ENCODE measurements around the gene AGBL4.

AGBL4 gene

GRCh38 chr1:49465486-49466185 is 558.1 kb downstream of the AGBL4 start:
- DNase-seq, result no peak
- intact Hi-C loops (cut with DNase I), result no loop called here

DNA sequence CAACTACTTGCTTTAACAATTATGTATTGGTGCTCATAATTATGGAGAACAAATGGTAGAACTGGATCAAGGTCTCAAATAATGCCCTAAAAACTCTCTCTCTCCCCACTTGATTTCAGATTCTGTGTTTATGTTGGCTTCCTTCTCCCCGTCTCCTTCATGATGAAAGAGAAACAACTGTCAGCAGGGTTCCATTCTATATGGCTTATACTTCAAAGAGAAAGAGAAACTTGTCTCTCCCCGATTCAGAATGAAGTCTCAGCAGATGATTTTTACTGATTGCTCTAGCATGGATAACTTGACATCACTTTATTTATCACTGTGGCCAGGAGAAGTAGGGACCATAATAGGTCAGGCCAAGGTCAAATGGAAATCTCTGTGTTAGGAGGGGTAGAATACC is 575.6 kb downstream of the AGBL4 start:
- no peak for DNase-seq
- intact Hi-C loops (cut with DNase I), result no loop called here

DNA sequence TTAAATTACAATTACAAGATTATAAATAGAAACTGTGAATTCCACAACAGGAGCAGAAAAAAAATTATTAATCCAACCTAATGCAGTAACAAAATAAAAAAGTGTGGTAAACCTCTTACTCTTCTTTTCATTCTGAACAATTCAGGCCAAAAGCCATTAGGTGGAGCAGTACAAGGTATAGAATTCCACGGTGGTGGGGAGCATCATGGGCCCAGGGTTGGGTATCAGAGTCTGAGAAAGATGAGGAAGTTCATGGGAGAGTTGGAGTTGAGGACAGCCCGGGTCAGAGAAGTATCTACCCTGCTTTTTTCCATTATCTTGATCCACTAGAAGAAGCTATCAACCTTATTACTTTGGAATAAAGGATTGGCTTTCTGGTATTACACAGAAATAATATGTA is 586.9 kb downstream of the AGBL4 start:
- intact Hi-C loops (cut with DNase I), result no loop called here
- no peak for DNase-seq

GRCh38 chr1:49435291-49435690 is 588.5 kb downstream of the AGBL4 start:
- no peak for DNase-seq
- intact Hi-C loops (cut with DNase I), result no loop called here

- intact Hi-C loops (cut with DNase I), result no loop called here
- DNase-seq, result no peak
These were observed 599.0 kb downstream of the AGBL4 start for GRCh38 chr1:49424782-49425181.

GRCh38 chr1:49416758-49417157 is 607.0 kb downstream of the AGBL4 start:
- intact Hi-C loops (cut with DNase I), result no loop called here
- DNase-seq, result no peak

GRCh38 chr1:49408346-49408745 is 615.4 kb downstream of the AGBL4 start:
- no peak for DNase-seq
- intact Hi-C loops (cut with DNase I), result no loop called here

- intact Hi-C loops (cut with DNase I), result no loop called here
- DNase-seq, result no peak
These were observed 626.7 kb downstream of the AGBL4 start for GRCh38 chr1:49397086-49397485.

DNA sequence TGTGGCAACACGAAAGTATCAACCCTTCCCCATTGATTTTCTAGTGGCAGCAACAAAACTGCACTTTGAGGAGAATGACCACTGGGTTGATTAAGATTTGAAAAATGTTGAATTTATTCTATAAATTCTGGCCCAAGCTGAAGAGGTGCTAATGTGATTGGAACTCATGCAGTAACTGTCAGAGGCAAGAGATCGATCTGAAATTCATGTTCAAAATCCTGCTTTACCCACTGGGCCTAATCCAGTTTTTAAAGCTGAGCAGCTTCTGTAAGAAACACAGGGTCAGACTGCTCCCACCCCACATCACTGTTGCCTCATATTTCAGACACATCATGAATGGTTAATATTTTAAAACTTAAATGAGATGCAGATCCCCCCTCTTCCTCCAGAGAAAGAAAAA is 629.6 kb downstream of the AGBL4 start:
- no peak for DNase-seq
- intact Hi-C loops (cut with DNase I), result no loop called here

DNA sequence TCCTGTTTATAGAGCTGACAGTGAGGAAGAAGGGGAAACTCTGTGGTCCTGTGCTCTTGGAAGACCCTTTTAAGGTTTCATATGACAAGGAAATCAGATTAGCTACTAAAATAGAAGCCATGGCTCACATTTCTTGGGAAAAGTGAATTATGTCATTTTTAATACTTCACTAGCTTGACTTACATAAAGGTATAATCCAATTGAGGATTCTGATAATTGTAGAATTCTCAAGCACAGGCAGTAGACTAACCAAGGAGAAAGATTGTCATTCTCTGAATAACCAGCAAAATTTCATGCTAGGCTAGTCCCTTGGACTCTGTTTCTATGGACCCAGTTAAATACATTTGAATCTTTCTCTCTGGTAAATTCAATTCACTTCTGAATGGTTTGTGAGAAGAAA is 634.1 kb downstream of the AGBL4 start:
- intact Hi-C loops (cut with DNase I), result no loop called here
- no peak for DNase-seq

- no peak for DNase-seq
- intact Hi-C loops (cut with DNase I), result no loop called here
These were observed 659.1 kb downstream of the AGBL4 start for GRCh38 chr1:49364676-49365075.

DNA sequence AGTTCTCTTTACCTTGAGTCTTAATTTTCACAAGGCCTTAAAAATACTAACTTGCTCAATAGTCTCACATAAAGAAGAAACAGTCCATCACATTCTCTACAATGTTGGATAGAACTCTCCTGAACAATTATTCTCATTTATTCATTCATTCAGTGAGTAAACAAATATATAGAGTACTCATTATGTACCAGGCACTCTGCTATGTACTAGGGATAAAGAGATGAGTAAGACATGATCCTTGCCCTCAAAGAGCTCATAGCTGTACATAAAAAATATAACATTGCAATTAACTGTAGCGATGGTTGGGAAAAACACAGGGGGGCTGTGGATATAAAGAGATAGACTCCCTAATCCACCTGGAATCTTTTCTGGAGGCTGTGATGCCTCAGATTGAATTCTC is 660.1 kb downstream of the AGBL4 start:
- intact Hi-C loops (cut with DNase I), result no loop called here
- DNase-seq, result no peak

GRCh38 chr1:49358036-49358435 is 665.7 kb downstream of the AGBL4 start:
- no peak for DNase-seq
- intact Hi-C loops (cut with DNase I), result no loop called here

DNA sequence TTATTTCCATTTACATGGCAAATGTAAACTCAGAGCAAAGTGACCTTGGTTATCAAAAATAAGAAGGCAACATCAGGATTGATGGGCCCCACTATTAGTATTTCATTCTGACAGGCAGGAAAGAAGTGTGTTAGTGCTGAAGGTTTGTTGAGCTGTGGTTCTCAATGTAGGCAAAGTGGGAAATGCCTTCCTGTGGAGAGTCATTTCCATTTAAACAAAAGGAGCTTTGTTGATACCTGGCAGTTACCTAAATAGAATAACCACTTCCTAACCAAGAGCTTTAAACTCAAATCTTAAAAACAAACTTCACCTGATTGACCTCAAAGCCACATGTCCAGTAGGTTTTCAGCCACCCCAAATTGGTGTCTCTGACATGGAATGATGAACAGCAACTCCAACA is 667.2 kb downstream of the AGBL4 start:
- no peak for DNase-seq
- intact Hi-C loops (cut with DNase I), result no loop called here

- no peak for DNase-seq
- intact Hi-C loops (cut with DNase I), result no loop called here
These were observed 672.0 kb downstream of the AGBL4 start for GRCh38 chr1:49351768-49352167.

DNA sequence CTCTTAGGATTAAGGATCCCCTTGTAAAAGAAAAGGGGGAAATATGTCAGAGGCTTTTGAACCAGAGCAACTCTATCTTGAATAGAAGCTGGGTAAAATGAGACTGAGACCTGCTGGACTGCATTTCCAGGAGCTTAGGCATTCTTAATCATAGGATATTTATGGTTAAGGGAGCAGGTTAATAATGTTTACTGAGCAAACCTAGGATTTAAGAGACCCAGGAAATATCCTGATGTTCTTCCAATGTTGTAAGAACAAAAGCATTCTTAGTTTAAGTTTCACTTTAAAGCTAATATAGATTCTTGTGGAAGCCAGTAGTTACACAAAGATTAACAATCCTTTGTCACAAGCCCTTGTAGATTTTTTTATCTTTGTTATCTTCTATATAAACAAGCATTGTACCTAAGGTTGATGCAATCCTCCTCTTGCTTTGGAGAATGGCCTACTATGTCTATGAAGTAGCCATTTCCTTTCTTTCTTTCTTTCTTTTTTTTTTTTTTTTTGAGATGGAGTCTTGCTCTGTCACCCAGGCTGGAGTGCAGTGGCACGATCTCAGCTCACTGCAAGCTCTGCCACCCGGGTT is 676.9 kb downstream of the AGBL4 start:
- intact Hi-C loops (cut with DNase I), result no loop called here

GRCh38 chr1:49340576-49340975 is 683.2 kb downstream of the AGBL4 start:
- no peak for DNase-seq
- intact Hi-C loops (cut with DNase I), result no loop called here

More for the DNA sequence above, 676.9 kb downstream of the AGBL4 start:
- no peak for DNase-seq

DNA sequence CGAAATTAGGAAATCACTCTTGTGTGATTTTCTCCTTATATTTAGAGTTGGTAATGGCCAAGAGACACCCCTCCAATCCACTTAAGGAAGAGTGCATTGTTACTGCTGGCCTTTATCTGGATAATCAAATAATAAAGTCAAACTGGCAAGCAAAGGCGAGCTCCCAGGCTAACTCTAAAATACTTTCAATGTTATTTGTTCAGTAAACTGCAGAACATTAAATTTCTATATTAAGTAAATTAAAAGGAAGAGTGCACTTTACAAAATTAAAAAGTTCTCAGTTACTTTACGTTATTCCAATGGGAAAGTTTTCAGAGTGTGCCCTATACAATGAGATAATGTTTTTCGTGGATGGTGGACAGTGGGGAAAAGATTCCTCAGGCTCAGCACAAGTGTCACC is 684.7 kb downstream of the AGBL4 start:
- DNase-seq, result no peak
- intact Hi-C loops (cut with DNase I), result no loop called here

GRCh38 chr1:49337251-49337650 is 686.5 kb downstream of the AGBL4 start:
- DNase-seq, result no peak
- intact Hi-C loops (cut with DNase I), result no loop called here

GRCh38 chr1:49333906-49334305 is 689.8 kb downstream of the AGBL4 start:
- intact Hi-C loops (cut with DNase I), result no loop called here
- DNase-seq, result no peak

DNA sequence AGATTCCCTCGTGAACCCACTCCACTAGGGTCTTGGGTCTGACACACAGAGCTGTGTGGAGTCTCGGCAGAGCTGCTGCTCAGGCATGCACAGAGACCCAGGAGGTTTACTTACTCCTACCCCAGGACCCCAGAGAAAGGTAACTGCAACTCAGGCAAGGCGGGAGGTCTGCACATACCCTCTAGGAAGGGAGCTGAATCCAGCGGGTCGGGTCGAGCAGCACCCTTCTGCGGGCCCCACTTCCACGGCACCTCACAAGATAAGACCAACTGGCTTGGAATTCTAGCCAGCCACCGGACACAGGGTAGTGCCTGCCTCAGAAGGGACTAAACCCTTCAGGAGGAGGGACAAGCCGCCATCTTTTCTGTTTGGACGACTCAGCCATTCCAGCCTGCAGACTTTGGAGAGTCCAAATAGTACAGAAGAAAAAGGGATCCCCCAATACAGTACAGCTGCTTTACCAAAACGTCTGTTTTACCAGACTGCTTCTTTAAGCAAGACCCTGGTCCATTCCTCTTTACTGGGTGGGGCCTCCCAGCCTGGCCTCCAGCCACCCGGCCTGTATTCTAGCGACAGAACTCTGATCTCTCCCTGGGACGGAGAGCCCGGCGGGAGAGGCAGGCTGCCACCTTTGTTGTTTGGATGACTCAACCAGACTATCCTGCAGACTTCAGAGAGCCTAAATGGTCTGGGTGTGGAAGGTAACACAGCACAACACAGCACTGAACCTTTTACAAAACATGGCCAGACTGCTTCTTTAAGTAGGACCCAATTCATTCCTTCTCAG is 692.5 kb downstream of the AGBL4 start:
- intact Hi-C loops (cut with DNase I), result no loop called here
- no peak for DNase-seq

Data from posterior cingulate gyrus (tissue), 11 donors.